HepG2 (cell line): ENCODE results near the gene ZNRD2.

Source experiments
- AHDC1 ChIP-seq: sonication (generic); formaldehyde crosslinking; IDR thresholded peaks from 2 replicates; pipeline ENCODE4 v1.5.1; 2020; ENCODE audit warnings: mild to moderate bottlenecking, missing genetic modification reagents, borderline replicate concordance
- ATF6 ChIP-seq: sonication (generic); formaldehyde crosslinking; conservative IDR thresholded peaks from 2 replicates; pipeline ENCODE4 v1.4.0; 2020; ENCODE audit warnings: missing genetic modification reagents
- CTCF ChIP-seq: sonication (generic); formaldehyde crosslinking; IDR thresholded peaks from 2 replicates; pipeline ENCODE4 v1.5.0; 2020; ENCODE audit warnings: mild to moderate bottlenecking, missing genetic modification reagents, moderate library complexity
- ETV6 ChIP-seq: sonication (generic); formaldehyde crosslinking; conservative IDR thresholded peaks from 2 replicates; pipeline ENCODE4 v1.4.0; 2020; ENCODE audit warnings: missing genetic modification reagents
- KAT2B ChIP-seq: fragments of 150-350 bp; IDR thresholded peaks from 2 replicates; pipeline ENCODE4 v1.6.1; 2014; ENCODE audit warnings: low read depth, low read length, borderline replicate concordance
- KLF9 ChIP-seq: IDR thresholded peaks from 2 replicates; pipeline ENCODE4 v1.6.1; 2016; ENCODE audit warnings: low read depth
- POLR2A ChIP-seq, 2 experiments: IDR thresholded peaks; 2 replicates each; pipeline ENCODE4 v1.6.1; 2011; ENCODE audit warnings: low read depth in 2 of 2, low read length in 2 of 2, mild to moderate bottlenecking in 1 of 2, moderate library complexity in 1 of 2; ENCODE audit not compliant: insufficient read depth in 1 of 2
- POLR2AphosphoS2 ChIP-seq: IDR thresholded peaks from 2 replicates; pipeline ENCODE4 v1.6.1; 2011; ENCODE audit warnings: low read depth, low read length, improper control_type of control experiment
- RBM22 ChIP-seq: fragments of 200-400 bp; formaldehyde crosslinking; optimal IDR thresholded peaks from 2 replicates; pipeline ENCODE3; 2017; ENCODE audit warnings: mild to moderate bottlenecking, low read length, moderate library complexity
- TARDBP ChIP-seq: sonication (generic); formaldehyde crosslinking; IDR thresholded peaks from 2 replicates; pipeline ENCODE4 v1.8.0; 2022; ENCODE audit warnings: mild to moderate bottlenecking, missing genetic modification reagents
- ZNF331 ChIP-seq: sonication (generic); formaldehyde crosslinking; IDR thresholded peaks from 2 replicates; pipeline ENCODE4 v1.4.0; 2020; ENCODE audit warnings: missing genetic modification reagents
- ZNF350 ChIP-seq: sonication (generic); formaldehyde crosslinking; IDR thresholded peaks from 2 replicates; pipeline ENCODE4 v1.4.0; 2020; ENCODE audit warnings: mild to moderate bottlenecking, low read depth, missing genetic modification reagents, borderline replicate concordance
- ZSCAN29 ChIP-seq: sonication (generic); formaldehyde crosslinking; conservative IDR thresholded peaks from 2 replicates; pipeline ENCODE4 v1.4.0; 2020; ENCODE audit warnings: mild to moderate bottlenecking, missing genetic modification reagents

GRCh38 chr11:65596520-65596919 is 26.2 kb downstream of the ZNRD2 start:
- TF ChIP-seq ZSCAN29 (CRISPR knock-in tag), result no peak
- no peak for TF ChIP-seq ETV6 (CRISPR knock-in tag)
- no peak for TF ChIP-seq POLR2AphosphoS2
- TF ChIP-seq CTCF, result no peak
- peak in 1 of 2 experiments; percentile 21; a peak in 1 of 4 replicates for TF ChIP-seq POLR2A (IDR thresholded peaks at IDR 0.05; ENCODE audit: insufficient read depth in 1 of 2, low read depth in 2 of 2, low read length in 2 of 2)
- no peak for TF ChIP-seq KLF9 (CRISPR knock-in tag)
- TF ChIP-seq AHDC1 (CRISPR knock-in tag), result no peak
- TF ChIP-seq TARDBP (CRISPR knock-in tag), result no peak
- TF ChIP-seq ZNF350 (CRISPR knock-in tag), result no peak
- TF ChIP-seq ZNF331 (CRISPR knock-in tag), result no peak
- TF ChIP-seq RBM22, result peak; percentile 11
- TF ChIP-seq KAT2B, result no peak
- TF ChIP-seq ATF6 (CRISPR knock-in tag), result no peak
